Spinal cord (tissue), 10 donors: Measurements from ENCODE around the gene CBX1. TPM values are rescaled to one million over a fixed set of nuclear protein-coding genes. Genes with fewer than 3 reads are reported as not detected.

ENCODE experiments used
- DNase-seq, 6 donors: peaks; one replicate each; pipeline versions ENCODE4 v3.0.0 to v3.0.0-alpha.2; 2013 to 2015; ENCODE audit warnings: low spot score in 6 of 6, low read depth in 4 of 6
- H3K27ac ChIP-seq: one replicate; pipeline ENCODE4 v1.5.1; 2013; ENCODE audit warnings: low read depth, low read length, control low read depth
- H3K27me3 ChIP-seq: one replicate; pipeline ENCODE4 v1.6.1; 2013; ENCODE audit warnings: low read length; ENCODE audit not compliant: control insufficient read depth, insufficient read depth
- H3K36me3 ChIP-seq: one replicate; pipeline ENCODE4 v1.6.1; 2013; ENCODE audit warnings: low read length; ENCODE audit not compliant: control insufficient read depth, insufficient read depth
- H3K4me1 ChIP-seq: one replicate; pipeline ENCODE4 v1.6.1; 2013; ENCODE audit warnings: low read length; ENCODE audit not compliant: control insufficient read depth, insufficient read depth
- H3K4me3 ChIP-seq: one replicate; pipeline ENCODE4 v1.5.1; 2013; ENCODE audit warnings: low read depth, low read length, control low read depth
- H3K9me3 ChIP-seq: one replicate; pipeline ENCODE4 v1.6.1; 2013; ENCODE audit warnings: low read length; ENCODE audit not compliant: control insufficient read depth, insufficient read depth
- WGBS: methylation state at CpG from one replicate; pipeline ENCODE4 v1.1.5; 2013; ENCODE audit warnings: missing lambda C conversion rate; ENCODE audit not compliant: insufficient coverage; 5-methylcytosine and 5-hydroxymethylcytosine counted together
- polyA plus RNA-seq, 2 donors: library from polyadenylated mRNA; unstranded; fragments of 120-200 nt; gene quantifications; one replicate each; pipeline ENCODE4 v1.2.1, GENCODE V29; 2013; ENCODE audit not compliant: insufficient read length in 2 of 2
- total RNA-seq, 2 donors: library from RNA; depleted of rRNA in 1 of 2; stranded (reverse); fragments of 120-200 nt in 1 of 2; fragments of >200 nt in 1 of 2; gene quantifications; one replicate each; pipeline versions ENCODE4 v1.2.3 to v1.2.4, GENCODE V29; 2013 to 2014
- donor health status: healthy.

CBX1 gene
- total and polyA plus RNA-seq, 4 donors: 76.2 to 240 (median 160) TPM

DNA sequence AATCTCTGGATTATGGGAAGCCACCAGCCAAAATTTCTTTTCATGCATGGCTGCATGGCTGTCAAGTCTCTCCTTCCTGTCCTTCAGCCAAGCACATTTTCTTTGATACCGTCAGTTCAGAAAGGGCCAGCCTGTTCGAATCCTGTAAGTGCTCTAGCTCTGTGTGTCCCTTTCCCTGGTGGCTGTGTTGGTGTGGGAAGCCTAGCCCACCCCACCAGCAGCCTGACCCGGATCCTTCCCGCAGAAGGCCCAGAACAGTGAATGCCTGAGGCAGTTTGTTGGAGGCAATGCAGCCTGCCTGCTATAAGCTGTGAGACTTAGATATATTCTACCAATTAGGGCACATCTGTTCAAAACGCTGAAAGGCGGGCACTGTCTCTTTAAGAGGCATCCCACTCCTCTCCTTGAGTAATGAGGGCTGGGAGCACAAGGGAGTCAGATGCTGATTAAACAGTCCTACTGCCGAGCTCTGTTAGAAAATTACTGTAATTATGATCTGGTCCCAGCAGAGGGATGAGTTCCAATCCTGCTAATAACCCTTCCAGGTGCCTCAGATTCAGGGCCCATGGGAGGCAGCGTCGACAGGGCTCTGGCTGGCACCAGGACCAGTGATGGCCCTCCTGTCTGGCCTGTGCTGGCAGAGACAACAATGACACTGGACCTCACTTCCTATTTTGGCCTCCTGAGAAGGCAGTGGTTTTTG, 24.7 kb upstream of the CBX1 start:
- H3K36me3 ChIP-seq: peaks cover 21% of the 10 kb centered on the region
- no peak overlapping the region for H3K27ac ChIP-seq
- no peaks in the 10 kb centered on the region for H3K9me3 ChIP-seq
- WGBS: 45% methylated on average over 5 of the region's 9 CpGs
- H3K27me3 ChIP-seq: no peaks in the 10 kb centered on the region
- DNase-seq: peak in 1 of 6 donors; percentile 98
- no peak overlapping the region for H3K4me3 ChIP-seq
- H3K4me1 ChIP-seq: peaks cover 45% of the 10 kb centered on the region

DNA sequence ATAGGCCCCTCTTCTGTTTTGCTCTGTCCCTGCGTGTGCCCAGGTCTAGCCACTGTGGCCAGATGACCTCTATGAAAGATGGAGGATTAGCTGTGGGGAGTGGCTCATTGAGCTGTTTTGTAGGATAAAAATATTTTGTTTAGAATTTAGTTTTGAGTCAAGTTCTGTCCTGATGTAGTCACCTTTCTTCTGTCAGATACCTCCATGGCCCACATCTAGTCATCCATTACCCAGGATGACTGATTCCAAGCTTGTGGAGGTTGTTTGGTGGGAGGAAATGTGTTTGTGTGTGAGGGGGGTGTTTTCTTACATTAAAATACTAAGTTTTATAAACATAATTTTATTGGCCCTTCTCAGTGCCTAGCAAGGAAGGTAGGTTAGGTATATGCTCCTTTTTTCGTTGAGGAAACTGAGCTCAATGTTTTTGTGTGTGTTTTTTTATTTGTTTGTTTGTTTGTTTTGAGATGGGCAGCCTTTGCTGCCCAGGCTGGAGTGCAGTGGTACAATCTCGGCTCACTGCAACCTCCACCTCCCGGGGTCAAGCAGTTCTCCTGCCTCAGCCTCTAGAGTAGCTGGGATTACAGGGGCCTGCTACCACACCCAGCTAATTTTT, 22.6 kb upstream of the CBX1 start:
- H3K27ac ChIP-seq: no peak overlapping the region
- H3K9me3 ChIP-seq: no peaks in the 10 kb centered on the region
- no CpG with 5 or more reads among the region's 4 CpGs for WGBS
- H3K4me1 ChIP-seq: peaks cover 41% of the 10 kb centered on the region
- H3K36me3 ChIP-seq: peaks cover 33% of the 10 kb centered on the region
- no peak overlapping the region for H3K4me3 ChIP-seq
- no peaks in the 10 kb centered on the region for H3K27me3 ChIP-seq
- no peak for DNase-seq

DNA sequence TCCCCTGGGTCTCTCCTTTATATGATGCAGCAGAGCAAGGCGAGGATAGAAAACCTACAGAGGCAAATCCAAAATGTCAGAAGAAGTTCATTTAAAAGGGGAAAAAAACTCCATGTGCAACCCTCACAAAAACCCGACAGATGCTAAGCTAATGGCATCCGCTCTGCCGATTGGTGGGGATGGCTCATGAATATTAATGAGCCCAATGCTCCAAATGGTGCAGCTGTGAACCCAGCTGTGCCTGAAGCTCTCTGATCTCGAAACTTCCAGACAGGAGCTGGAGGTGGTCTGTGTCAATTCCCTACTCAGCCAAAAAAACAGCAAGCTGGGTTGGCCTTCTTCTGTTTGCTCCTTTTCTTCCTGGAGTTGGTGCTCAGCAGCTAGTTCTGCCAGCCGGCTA, 21.8 kb upstream of the CBX1 start:
- Histone ChIP-seq H3K27ac (peak overlapping the region; percentile 54), H3K27me3 (no peaks in the 10 kb centered on the region), H3K9me3 (no peaks in the 10 kb centered on the region), H3K4me1 (peaks cover 41% of the 10 kb centered on the region), H3K36me3 (peaks cover 41% of the 10 kb centered on the region), H3K4me3 (no peak overlapping the region)
- 16% methylated on average over 5 of the region's 6 CpGs for WGBS
- peak in 2 of 6 donors; percentile 78 to 96 for DNase-seq

DNA sequence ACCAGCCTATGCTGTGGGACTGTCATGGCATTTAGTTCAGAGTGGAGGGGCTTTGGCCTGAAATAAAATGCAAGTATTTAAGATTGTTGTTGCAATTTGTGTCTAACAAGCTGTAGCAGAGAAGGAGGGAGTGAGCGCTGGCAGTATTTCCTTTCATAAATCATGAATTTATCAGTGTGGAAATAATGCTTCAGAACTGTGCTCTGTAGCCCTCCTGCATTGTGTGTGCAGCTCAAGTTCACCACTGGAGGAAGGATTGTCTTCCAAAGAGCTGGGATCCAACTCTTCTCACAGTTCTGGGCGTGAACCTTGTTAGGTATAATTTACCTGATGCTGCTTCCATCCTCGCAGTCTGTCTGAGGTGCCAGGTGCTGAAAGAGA, 21.4 kb upstream of the CBX1 start:
- DNase-seq: peak in 1 of 6 donors; percentile 78
- Histone ChIP-seq H3K27ac (peak overlapping the region; percentile 54), H3K4me1 (peaks cover 38% of the 10 kb centered on the region), H3K36me3 (peaks cover 42% of the 10 kb centered on the region), H3K27me3 (no peaks in the 10 kb centered on the region), H3K9me3 (no peaks in the 10 kb centered on the region), H3K4me3 (no peak overlapping the region)
- 24% methylated on average over 2 of the region's 3 CpGs for WGBS

DNA sequence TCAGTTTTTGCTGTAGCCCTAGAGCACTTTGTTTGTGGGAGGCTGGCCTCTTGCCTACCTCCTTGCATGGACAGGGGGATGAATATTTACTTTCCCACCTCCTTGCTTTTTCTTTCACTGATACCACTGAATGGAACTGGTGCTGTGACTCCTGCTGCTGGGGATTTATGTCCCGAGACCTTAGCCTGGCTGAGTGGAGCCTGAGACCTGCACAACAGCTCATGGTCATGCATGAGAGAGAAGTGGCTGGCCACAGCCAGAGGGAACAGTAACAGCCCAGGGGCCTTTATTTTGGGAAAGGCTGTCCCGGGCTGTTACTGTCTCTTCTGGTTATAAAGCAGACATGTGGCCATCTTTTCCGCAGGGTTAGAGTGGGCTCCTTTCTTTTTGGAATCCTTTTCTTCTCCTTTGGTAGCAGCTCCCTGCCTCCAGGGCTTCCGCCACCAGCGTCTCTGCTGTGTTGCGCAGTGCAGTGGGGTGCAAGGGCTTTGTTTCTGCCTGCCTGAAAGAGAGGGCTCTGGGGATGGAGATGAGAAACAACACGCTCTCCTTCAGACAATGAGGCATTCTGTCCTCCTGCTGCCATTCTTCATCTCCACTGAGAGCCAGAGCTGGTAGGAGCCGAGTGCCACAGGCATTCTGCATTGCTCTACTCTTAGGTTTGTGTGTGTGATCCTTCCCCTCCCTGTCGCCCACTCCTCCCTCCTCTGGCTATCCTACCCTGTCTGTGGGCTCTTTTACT, 20.8 kb upstream of the CBX1 start:
- DNase-seq: peak in 1 of 6 donors; percentile 80
- no peaks in the 10 kb centered on the region for H3K9me3 ChIP-seq
- H3K27ac ChIP-seq: peak overlapping the region; percentile 54
- 36% methylated on average over 6 of the region's 9 CpGs for WGBS
- no peaks in the 10 kb centered on the region for H3K27me3 ChIP-seq
- H3K4me1 ChIP-seq: peaks cover 32% of the 10 kb centered on the region
- H3K36me3 ChIP-seq: peaks cover 45% of the 10 kb centered on the region
- H3K4me3 ChIP-seq: no peak overlapping the region

DNA sequence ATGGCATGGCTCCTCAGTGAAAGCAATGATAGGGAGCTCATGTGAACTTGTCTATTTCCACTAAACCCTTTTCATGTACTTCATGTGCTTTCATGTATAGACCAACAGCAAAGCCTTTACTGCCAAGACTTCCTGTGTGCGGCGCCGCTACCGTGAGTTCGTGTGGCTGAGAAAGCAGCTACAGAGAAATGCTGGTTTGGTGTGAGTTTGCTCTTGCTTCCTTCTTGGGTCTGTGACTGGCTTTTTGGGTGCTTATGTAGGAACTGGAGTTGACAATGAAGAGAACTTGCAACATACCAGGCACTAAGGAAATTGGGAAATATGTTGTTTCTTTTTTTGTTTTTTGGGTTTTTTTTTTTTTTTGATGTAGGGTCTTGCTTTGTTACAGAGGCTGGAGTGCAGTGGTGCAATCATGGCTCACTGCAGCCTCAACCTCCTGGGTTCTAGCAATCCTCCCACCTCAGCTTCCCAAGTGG, 12.0 kb upstream of the CBX1 start:
- H3K27me3 ChIP-seq: no peaks in the 10 kb centered on the region
- no peak for DNase-seq
- no peaks in the 10 kb centered on the region for H3K9me3 ChIP-seq
- no peak overlapping the region for H3K4me3 ChIP-seq
- WGBS: 90% methylated on average over 2 of the region's 5 CpGs
- H3K27ac ChIP-seq: no peak overlapping the region
- H3K4me1 ChIP-seq: peaks cover 9% of the 10 kb centered on the region
- H3K36me3 ChIP-seq: peaks cover 46% of the 10 kb centered on the region

DNA sequence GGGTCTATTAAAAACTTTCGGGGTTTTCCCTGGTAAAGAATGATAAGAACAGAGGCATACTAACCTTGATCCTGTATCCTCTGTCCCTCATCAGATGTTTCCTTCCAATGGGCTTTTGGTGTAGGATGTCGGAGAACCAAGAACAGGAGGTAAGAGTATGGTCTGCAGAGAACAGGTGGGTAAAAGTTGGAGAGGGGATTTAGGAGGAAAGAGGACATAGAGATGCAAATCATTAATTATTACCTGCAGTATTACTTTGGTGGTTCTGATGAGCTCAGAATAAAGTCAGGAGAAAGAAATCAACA, 10.6 kb upstream of the CBX1 start:
- Histone ChIP-seq H3K4me3 (no peak overlapping the region), H3K27ac (no peak overlapping the region), H3K27me3 (no peaks in the 10 kb centered on the region), H3K9me3 (no peaks in the 10 kb centered on the region), H3K36me3 (peaks cover 34% of the 10 kb centered on the region), H3K4me1 (peaks cover 12% of the 10 kb centered on the region)
- DNase-seq: no peak
- WGBS: no CpG with 5 or more reads among the region's 2 CpGs

DNA sequence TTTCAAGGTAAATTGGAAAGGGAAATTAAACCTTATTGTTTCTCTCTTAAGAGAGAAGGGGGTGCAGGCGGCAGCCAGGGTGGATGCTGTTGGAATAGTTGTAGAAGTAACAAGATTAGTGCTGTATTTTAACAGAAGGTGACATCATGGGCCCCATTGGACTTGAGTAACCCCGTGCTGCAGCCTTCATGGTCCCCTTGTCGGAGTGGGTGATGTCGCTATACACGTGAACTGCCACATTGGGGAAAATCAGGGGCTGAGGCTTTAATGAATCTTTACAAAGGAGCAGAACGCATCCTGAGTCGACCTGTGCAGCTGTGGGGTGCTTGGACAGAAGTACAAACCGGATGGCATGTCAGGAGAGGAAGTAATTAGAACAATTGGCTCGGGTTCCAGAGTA, 9.5 kb upstream of the CBX1 start:
- peak in 2 of 6 donors; percentile 38 to 95 for DNase-seq
- H3K9me3 ChIP-seq: no peaks in the 10 kb centered on the region
- no peak overlapping the region for H3K4me3 ChIP-seq
- no peak overlapping the region for H3K27ac ChIP-seq
- WGBS: 78% methylated on average over 9 of the region's 9 CpGs
- peaks cover 24% of the 10 kb centered on the region for H3K36me3 ChIP-seq
- H3K4me1 ChIP-seq: peaks cover 16% of the 10 kb centered on the region
- H3K27me3 ChIP-seq: no peaks in the 10 kb centered on the region

DNA sequence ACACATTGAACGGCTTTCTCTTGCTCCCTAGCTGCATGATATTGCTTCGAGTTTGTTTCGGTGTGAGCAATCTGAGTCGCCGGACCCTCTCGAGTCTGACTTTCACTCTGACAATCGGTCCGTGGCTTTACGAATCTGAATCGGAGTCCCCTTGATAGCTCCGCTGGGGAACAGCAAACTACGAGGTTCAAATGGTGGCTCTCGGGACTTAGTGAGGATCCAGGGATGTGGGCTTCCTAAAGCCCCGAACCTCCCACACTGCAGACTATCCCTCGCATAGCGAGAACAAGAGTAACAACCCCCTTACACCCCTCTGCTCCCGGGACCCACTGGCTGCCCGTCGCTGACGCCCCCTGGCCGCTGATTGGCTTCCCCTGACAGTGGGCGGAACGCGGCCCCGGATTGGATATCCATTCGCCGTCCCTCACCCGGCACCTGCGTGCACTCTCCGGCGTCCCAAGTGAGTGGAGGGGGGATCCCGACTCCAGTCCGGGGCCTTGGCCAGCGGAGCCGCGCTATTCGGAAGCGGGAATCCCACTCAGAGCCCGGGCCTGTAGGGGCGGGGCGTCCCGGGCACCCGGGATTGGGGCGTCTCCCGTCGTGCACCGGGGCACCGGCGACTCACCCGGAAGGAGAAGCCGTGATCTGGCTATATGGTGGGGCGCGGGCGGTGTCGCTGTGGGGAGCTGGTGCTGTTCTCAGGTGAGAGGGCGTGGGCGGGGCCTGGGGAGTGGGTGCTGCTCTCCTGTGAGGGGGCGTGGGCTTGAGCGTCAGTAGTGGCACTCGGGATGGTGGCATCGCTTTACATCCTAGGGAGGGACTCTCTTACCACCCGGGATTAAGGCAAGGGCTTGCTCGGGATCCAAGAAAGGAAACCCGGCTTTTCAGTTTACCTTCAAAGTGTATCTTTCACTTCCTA, 6.1 kb upstream of the CBX1 start, which contains the start of gene SNX11:
TSS of gene SNX11 (plus strand) at position 630 of the 919 bp plus-strand sequence. CDS start 4,278 bp downstream, outside the sequence.
- Histone ChIP-seq H3K9me3 (no peaks in the 10 kb centered on the region), H3K27ac (peak within 1 kb of the TSS; percentile 94), H3K4me1 (peaks cover 16% of the 10 kb centered on the region), H3K4me3 (peak within 1 kb of the TSS; percentile 97), H3K36me3 (no peaks in the 10 kb centered on the region), H3K27me3 (no peaks in the 10 kb centered on the region)
- 0% methylated on average over 61 of the region's 64 CpGs for WGBS
- DNase-seq: peak in 4 of 6 donors; percentile 83 to 97 (median 90)
